GM21360 (cell line): Measurements from ENCODE around the gene NKIRAS2.

ENCODE experiments used
- ATAC-seq: cut with Tn5 transposase; IDR thresholded peaks from one replicate; pipeline ENCODE4 v1.9.1; 2021; ENCODE audit warnings: mild to moderate bottlenecking, moderate library complexity; ENCODE audit not compliant: unreplicated experiment

The NKIRAS2 gene

DNA sequence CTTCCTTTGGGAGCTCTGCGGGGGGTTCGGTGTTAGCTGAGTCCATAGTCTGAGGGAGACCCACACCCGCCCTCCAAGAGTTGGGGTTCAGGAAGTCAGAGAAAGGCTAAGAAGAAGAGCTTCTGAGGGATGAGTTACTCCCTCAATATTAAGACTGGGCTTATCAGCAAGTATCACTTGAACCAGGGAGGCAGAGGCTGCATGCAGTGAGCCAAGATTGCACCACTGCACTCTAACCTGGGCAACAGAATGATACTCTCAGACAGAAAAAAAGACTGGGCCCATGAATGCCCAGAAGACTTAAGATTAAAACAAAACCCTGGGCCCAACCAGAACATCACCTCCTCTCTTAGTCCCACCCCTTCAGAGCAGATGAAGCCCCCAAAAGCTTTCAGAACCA is 6.0 kb downstream of the NKIRAS2 start:
- ATAC-seq, result no peak

DNA sequence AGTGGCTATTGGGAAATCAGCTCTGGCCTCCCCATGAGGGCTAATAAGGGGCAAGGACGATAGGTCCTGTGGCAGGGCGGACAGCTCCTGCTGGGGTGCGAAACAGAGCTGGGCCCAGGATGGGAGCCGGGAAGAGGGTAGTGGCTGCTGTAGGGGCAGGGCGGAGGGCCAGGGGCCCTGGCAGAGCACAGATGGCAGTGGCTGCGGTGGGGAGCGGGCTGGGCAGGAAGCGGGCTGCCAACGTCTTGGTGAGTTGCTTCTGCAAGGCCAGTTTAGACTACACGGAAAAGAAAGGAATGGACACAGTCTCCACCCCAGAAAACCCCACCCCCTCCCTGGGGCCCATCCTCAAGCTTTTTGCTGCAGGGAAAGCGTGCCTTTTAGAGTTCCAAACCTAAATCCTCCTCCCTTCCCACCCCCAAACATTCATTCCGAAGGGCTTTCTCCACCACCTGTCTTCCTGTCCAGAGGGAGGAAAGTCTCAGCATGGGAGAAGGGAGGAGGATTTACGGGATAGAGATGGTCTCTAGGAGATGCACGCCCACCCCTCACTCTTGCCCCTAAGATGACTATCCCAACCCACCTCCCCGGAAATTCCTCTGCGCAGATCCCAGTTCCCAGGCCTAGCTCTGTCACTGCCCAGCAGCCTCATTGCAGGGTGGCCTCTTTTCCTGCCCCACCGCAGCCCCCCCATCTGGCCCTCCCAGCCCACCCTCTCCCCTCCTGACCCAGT is 7.1 kb downstream of the NKIRAS2 start:
- ATAC-seq, result no peak

DNA sequence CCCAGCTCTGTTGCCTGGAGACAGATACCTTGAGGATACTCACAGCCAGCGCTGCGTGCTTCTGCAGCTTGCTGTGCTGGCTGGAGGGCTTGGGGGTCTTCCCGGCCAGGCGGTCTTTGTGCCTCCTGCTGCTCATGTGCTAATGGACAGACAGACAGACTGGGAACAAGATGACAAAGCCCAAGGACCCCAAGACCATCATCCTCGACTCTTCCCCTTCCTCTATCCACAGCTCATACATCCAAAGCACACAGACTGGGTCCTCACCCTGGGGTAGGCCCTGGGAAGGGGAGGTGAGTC is 7.7 kb downstream of the NKIRAS2 start:
- ATAC-seq, result no peak

DNA sequence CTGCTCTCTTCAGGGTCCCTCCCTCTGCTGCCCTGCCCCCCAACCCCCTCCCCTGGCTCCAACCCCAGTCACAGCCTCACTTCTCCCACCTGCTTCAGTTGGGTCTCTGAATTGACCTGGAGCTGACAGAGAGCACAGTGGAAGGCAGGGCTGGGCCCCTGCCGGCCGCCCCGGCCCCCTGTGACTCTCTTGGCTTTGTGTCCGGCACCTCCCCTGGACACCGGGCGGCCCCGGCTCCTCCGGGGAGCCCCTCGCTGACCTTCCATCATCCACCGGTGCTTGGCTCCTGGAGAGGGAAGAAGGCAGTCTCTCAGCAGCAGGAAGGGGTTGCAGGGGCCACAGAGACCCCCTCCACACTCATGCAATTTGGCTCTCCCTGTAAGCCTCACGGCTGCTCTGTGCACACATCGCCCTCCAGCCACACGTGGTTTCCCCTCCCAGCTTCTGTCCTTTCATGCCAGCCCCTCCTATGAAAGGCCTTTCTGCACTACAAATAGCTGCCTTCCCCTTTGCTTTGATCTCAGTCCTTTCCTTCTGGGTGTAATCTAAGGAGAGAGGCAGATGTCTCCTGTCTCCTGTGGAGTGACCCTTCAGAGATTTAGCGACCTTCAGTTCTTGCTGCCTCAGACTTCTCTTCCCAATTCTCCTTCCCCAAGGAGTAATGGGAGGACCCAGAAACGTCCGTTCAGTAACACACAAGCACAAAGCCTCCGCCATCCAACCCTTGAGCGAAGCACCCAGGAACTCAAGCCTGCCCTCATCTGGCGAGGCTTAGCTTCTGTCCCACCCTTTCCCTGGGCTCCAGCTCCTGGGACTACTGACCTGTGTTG is 8.3 kb downstream of the NKIRAS2 start:
- no peak for ATAC-seq

DNA sequence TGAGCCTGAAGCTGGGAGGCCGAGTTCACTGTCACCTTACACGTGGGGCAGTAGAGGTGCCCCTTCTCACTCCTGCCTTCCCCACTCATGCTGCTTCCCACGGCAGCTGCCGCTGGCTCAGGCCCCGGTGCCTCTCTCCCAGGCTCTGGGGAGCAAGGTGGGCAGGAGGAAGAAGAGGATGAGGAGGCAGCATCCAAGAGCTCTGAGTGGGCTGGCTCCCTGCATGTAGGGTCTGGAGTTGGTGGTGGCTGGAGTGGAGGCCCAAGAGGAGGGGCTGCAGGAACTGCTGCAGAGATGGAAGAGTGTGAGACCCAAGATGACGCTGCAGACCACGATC is 8.9 kb downstream of the NKIRAS2 start:
- no peak for ATAC-seq

DNA sequence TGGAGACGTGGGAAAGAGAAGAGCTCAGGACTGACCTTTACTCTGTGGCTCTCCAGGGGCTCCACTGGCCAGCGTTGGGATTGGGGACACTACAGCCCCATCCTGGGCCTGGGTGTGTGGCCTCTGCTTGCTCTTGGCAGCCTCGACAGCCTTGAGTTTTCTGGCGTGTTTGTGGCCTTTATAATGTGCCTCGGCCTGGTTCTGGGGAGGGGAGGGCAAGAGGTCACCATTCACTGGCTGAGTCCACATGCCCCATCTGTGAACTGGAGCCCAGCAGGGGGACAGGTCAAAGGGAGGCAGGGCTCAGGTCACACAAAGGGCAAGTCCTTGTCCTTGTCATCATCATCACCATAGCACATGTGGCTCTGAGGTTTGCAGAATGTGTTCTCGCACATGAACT is 11.7 kb downstream of the NKIRAS2 start:
- no peak for ATAC-seq

DNA sequence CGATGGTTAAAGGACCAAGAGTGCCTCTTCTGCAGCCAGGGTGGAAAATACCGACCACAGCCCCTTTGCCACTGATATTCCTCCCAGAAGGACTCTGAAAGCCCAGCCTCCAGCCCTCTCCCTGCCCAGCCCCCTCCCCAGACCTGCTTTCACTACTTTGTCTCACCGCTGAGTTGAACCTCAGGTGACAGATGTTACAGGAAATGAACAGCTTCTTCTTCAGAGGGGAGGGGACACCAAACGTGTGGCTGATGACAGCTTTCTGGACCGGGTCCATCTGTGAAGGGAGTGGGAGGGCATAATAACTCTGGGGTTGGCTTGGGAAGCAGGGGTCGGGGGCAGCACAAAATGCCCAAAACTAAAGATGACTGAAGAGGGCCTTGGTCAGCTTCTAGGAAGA is 14.2 kb downstream of the NKIRAS2 start:
- no peak for ATAC-seq

DNA sequence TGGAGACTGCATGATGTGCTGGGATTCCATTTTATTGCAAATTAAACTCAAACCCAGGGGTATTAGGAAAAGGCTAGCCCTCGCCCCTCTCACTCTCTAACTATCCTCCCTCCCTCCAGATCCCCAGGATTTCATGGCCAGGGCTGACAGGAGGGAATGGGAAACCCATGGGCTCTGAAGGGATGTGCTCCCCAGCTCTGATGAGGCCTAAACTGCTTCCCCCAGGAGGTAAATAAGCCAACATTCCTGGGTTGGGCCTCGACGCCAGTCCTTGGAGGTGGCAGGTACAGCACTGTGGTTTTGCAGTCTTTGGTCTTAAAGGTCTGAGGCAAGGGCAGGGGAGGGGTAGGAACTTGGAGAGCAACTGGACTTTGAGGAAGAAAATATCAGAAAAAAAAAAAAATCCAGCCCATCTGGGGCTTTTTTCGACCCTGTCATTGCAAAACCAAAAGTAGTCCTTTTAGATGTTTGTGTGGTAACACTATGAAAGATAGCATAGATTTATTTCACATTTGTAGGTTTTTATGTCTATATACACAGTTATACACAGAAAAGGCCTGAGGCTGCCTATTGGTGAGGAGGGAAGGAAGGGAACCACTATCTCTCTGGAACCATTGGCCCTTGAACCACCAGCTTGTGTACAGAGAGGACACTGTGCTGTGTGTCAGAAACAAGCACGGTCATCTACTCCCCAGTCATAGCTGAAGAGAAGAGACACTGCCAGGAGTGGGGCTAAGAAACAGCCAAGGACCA is 18.5 kb downstream of the NKIRAS2 start:
- no peak for ATAC-seq

DNA sequence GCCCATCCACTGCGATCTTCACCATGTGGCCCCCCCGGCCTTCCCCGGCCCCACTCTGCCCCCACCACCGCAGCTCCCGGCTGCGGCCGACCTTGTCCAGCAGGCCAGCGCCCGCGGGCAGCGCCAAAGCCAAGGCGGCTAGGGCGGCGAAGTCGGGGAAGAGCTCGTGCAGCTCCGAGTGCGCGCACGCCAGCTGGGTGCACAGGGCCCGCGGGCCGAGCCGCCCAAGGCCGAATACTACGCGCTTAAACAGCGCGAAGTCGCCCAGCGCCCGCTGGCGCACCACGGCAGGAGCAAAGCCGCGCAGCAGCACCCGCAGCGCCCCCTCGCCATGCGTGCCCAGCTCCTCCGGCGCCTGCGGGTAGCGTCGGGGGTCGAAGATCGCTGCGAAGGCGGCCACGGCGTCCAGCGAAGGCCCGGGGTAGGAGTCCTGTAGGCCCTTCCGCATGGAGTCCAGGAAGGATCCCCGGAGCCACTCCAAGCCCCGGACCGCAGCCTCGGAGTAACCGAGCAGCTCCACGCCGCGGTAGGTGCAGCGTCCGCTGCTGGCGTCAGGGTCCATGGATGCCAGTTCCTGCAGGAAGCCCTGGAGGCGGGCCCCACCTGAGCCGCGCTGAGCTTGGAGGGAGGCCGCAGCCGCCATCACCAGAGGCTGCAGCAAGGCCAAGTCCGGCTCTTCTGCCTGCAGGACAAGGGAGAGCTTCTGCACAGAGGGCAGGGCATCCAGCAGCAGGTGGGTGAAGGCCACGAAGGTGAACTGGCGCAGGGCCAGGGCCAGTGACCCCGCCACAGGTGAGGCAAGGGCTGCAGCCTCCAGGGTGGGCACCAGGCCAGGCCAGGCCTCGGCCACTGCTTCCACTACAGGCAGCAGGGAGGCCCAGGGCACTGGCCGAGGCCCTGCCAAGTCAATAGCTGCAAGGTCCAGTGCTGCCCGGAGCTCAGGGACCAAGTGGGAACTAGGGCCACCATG is 20.2 kb downstream of the NKIRAS2 start:
- no peak for ATAC-seq

DNA sequence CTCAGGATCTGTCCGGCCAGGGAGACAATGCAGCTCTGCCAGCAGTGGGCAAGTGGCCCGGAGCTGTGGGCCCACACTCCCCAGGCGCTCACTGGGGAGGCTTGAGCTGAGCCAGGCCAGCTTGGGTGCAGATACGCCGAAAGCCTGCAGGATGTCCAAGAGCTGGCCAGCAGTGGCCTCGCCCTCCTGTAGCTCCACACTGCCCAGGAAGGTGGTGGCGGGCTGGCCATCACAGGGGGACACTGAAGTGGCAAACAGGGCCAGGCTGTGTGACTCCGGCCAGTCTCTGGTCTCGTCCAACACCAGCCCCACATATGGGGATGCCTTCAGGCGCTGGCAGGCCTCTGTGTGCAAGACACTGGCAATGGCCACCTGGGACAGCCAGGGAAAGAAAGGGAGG is 20.9 kb downstream of the NKIRAS2 start:
- ATAC-seq, result no peak

DNA sequence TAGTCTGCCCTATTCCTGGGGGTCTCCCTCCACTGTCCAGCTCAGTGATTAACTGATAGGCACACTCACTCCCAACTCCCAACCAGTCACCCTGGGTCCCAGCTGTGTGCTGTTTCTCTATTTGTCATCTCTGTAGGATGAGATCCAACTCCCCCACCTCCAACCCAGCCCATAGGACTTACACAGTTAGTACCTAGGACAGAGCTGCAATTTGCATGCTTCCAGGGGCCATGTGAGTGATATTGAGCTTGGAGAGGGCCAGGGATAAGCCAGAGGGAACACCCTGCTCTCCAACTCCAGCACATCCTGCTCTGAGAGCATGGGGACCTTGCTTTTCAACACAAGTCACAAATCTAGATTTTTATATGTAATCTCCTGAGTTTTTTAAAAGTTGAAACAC is 21.7 kb downstream of the NKIRAS2 start:
- ATAC-seq, result no peak

DNA sequence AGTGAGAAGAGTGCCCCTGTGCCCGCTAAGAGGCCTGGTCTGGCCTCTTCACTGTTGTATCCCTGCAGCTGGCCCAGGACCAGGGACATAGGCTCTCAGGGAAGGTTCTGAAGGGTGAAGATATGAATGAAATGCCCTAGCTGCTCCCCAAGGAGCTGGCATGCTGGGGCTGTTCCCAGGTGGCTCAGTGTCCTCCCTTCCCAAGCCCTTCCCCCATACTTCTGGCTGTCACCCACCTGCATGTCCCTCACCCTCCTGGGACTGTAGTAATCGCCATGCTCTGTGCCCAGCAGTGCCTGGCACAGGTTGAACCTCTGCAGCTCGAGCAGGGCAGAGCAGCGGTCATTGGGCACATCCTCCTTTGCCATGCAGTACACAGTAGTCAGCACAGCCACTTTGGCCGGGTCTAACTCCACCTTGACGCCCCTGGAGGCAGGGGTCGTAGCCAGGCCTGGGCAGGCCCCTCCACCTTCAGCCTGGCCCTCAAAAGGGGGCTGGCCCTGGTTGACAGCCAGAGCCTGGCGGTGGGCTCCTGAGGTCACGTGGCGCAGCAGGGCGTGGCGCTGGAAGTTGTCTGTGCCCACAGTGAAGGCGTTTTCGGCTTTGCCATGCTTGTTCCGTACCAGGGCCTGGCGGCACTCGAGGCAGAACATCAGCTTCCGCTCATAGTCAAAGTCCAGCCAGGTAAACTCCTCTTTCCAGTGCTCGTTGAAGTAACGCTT is 22.9 kb downstream of the NKIRAS2 start:
- ATAC-seq, result no peak

DNA sequence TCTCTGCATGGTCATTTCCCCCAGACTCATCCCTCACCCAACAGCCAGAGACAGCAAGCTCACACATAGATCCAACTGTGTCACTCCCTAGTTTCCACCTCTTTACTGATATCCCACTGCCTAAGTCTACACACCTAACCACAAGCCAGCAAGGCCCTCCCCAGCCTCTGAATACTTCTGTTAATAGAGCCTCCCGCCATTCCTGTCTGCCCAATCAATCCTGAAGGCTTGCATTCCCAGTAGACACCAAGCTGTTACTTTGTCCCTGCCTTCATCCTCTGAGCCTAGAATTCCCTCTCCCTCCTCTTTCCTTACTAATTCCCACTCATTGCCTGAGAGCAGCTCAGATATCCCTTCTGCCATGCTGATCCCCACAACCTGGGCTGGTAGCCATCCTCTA is 25.8 kb downstream of the NKIRAS2 start:
- ATAC-seq, result no peak

DNA sequence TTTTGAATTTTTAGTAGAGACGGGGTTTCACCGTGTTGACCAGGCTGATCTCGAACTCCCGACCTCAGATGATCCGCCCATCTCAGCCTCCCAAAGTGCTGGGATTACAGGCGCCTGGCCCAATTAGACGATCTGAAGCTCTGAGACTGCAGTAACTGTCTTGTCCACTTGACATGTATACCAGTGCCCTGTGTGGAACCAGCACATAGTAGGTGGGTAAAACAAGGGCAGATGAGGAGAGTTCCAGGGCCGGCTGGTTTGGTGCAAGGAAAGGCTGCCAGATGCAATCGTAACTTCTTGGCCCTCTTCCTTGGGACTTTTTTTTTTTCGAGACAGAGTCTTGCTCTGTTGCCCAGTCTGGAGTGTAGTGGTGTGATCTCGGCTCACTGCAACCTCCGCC is 27.5 kb downstream of the NKIRAS2 start:
- ATAC-seq, result no peak

DNA sequence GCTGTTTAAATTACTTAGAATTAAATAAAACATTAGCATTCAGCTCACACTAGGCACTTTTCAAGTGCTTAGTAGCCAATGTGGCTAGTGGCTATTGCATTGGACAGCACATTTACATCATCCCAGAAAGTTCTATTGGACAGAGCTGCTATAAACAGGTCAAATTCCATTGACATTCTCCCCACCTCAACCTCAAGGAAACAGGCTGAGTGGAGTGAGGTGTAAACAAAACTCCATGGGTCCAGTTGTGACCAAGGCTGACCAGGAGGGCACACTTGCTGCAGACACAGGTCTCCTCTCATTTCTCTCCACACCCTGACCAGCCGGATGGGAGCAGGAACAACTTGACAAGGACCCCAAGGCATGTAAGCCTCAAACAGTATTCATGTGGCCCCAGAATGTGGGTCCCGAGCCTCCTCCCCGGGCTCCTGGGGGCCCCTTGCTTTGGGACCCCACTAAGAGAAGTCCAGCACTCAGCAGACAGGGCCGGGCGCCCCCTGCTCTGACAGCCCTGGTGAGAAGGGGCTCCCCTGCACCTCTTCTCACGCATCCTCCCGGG is 30.0 kb downstream of the NKIRAS2 start:
- no peak for ATAC-seq

DNA sequence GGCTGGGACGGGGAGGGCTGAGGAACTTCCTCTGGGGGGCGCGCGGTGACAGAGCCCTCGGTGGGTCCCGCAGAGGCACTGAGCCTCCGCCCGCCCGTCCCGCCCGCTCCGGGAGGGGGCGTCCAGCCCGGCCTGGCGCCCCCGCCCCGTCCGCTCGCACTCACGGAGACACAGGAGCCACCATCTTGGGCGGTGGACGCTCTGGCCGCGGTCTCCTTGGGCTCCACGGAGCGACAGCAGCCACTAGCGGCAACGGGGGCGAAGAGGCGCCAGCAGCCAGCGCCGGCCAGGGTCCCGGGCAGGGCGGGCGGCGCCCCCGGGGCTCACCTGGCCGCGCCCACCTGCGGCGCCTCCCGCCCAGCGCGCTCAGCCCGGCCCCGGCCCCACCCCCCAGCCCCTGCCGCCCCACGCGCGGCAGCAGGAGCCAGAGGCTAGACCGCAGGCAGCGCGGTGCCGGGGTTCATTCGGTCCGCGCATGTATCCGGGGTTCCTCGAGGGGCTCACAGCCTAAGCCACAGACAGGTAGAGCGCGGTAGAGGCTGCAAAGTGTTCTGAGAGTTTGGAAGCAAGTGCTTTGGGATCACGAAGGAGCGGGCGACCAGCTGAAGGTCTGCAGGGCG is 30.6 kb downstream of the NKIRAS2 start, which contains the start of gene C17orf113:
TSS of gene C17orf113 (minus strand) at position 209 of the 620 bp plus-strand sequence. CDS start 7,225 bp downstream, outside the sequence.
- ATAC-seq, result no peak

DNA sequence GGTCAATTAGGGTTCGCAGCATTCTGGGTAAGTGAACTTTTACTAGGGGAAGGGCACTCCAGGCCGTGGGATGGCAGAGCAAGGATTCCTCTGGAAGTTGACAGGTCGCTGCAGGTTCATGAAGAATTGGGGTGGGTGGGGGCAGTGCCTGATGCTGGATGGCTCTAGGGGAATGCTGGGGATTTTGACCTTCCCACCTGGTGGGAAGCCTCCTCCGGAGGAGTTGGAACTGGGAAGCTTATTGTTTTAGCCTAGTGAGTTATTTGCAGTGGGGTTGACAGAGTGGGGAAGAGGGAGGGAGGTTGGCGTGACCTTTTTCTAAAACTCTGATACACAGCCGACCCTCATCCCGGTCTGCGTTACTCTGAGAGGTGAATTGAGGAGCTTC is 31.1 kb downstream of the NKIRAS2 start:
- ATAC-seq, result no peak

DNA sequence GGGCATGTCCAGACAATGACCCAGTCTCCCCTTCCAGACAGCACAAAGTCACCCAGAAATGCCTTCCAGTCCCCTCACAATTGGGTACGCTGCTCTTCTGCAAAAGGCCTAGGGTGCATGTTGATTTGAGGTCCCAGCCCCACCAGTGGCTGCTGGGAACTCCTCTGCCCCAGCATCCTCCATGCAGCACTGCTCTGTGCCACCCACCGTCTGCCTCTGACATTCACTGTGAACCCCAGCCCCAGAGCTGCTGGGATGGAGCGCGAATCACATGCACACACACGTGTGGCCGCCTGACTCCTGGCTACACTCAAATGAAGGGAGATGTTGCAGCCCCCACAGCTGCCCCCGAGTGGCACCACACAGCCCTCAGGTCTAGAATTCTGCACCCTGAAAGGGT is 31.8 kb downstream of the NKIRAS2 start:
- ATAC-seq, result no peak

DNA sequence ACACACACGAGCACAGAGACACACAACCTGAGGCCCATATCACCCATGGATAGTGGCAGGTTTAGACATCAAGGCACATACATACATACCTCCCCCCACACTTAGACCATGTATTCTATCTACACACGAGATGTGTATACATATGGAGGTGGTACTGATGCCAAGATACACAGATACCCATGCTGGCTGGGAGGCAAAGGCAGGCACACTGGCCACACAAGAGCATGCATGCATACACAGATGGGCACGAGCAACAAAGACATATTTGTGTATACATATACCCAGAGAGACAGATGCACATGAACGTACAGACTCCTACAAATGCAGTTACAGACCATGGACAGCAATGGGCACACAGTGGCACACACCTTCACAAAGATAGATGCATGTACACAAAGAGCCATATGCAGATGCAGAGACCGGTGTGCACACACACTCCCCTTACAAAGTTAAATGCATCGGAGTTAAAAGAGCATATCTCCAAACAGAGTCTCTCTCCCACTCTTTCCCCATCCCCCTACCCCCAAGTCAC is 32.5 kb downstream of the NKIRAS2 start:
- no peak for ATAC-seq
